ENCODE results near the gene HBM.
"Not testable (repeated sequence)": the region's sequence is repeated elsewhere in the genome, so short reads cannot be mapped to it uniquely, and the experiment has no call there.

HBM gene

GRCh38 chr16:155031-155398 lies 10.8 kb upstream of the HBM start:
- no peak for TF ChIP-seq POLR2A (IDR thresholded peaks at IDR 0.05; ENCODE audit: low read depth, low read length)
- DNase-seq (ENCODE audit: insufficient read length, low spot score) (no peak), FAIRE-seq (no peak)

- FAIRE-seq (no peak), DNase-seq (ENCODE audit: insufficient read length, low spot score) (no peak)
- no peak for TF ChIP-seq POLR2A (IDR thresholded peaks at IDR 0.05; ENCODE audit: low read depth, low read length)
These were observed 6.5 kb upstream of the HBM start for GRCh38 chr16:159136-159849.

- FAIRE-seq; DNase-seq (ENCODE audit: insufficient read length, low spot score): not testable (repeated sequence)
These were observed 5.5 kb upstream of the HBM start for GRCh38 chr16:160242-160641.

GRCh38 chr16:160691-161190 lies 5.0 kb upstream of the HBM start:
- FAIRE-seq = no peak
- no peak for TF ChIP-seq POLR2A (IDR thresholded peaks at IDR 0.05; ENCODE audit: low read depth, low read length)
- DNase-seq (ENCODE audit: insufficient read length, low spot score) = no peak

GRCh38 chr16:162271-162991 lies 3.3 kb upstream of the HBM start:
- DNase-seq (ENCODE audit: insufficient read length, low spot score) (no peak), FAIRE-seq (no peak)
- no peak for TF ChIP-seq POLR2A (IDR thresholded peaks at IDR 0.05; ENCODE audit: low read depth, low read length)

- FAIRE-seq; DNase-seq (ENCODE audit: insufficient read length, low spot score): not testable (repeated sequence)
These were observed 2.6 kb upstream of the HBM start for GRCh38 chr16:163139-163538.

- not testable (repeated sequence) for FAIRE-seq
These were observed 2.1 kb upstream of the HBM start for GRCh38 chr16:163696-164095.

GRCh38 chr16:164134-164823 lies 1.5 kb upstream of the HBM start:
- not testable (repeated sequence) for FAIRE-seq; DNase-seq (ENCODE audit: insufficient read length, low spot score)

More at GRCh38 chr16:163696-164095, 2.1 kb upstream of the HBM start:
- DNase-seq (ENCODE audit: insufficient read length, low spot score) = not testable (repeated sequence)

- no peak for DNase-seq (ENCODE audit: insufficient read length, low spot score)
- FAIRE-seq = no peak
- TF ChIP-seq POLR2A (IDR thresholded peaks at IDR 0.05; ENCODE audit: low read depth, low read length) = no peak
These were observed 795 bp upstream of the HBM start for GRCh38 chr16:164827-165538.

GRCh38 chr16:166375-167121 lies 770 bp downstream of the HBM start:
- FAIRE-seq = no peak
- DNase-seq (ENCODE audit: insufficient read length, low spot score) = no peak
- no peak for TF ChIP-seq POLR2A (IDR thresholded peaks at IDR 0.05; ENCODE audit: low read depth, low read length)

- no peak for FAIRE-seq
- no peak for DNase-seq (ENCODE audit: insufficient read length, low spot score)
- TF ChIP-seq POLR2A (IDR thresholded peaks at IDR 0.05; ENCODE audit: low read depth, low read length) = no peak
These were observed 1.4 kb downstream of the HBM start for GRCh38 chr16:167122-167690.

GRCh38 chr16:168424-168823 lies 2.6 kb downstream of the HBM start:
- DNase-seq (ENCODE audit: insufficient read length, low spot score) (no peak), FAIRE-seq (no peak)
- TF ChIP-seq POLR2A (IDR thresholded peaks at IDR 0.05; ENCODE audit: low read depth, low read length) = no peak

- no peak for TF ChIP-seq POLR2A (IDR thresholded peaks at IDR 0.05; ENCODE audit: low read depth, low read length)
- no peak for DNase-seq (ENCODE audit: insufficient read length, low spot score)
- FAIRE-seq = no peak
These were observed 3.2 kb downstream of the HBM start for GRCh38 chr16:169014-169413.

- FAIRE-seq; DNase-seq (ENCODE audit: insufficient read length, low spot score): not testable (repeated sequence)
These were observed 4.3 kb downstream of the HBM start for GRCh38 chr16:170088-170507.

Measured in H54 (cell line).